Fibroblast of the conjunctiva (primary cell): ENCODE measurements around the gene RNF182.
"Not testable (repeated sequence)": the region's sequence is repeated elsewhere in the genome, so short reads cannot be mapped to it uniquely, and the experiment has no call there.

Experiments
- DNase-seq: peaks from one replicate; pipeline ENCODE4 v3.0.0-alpha.2; 2010; ENCODE audit warnings: low read depth

RNF182 gene

DNA sequence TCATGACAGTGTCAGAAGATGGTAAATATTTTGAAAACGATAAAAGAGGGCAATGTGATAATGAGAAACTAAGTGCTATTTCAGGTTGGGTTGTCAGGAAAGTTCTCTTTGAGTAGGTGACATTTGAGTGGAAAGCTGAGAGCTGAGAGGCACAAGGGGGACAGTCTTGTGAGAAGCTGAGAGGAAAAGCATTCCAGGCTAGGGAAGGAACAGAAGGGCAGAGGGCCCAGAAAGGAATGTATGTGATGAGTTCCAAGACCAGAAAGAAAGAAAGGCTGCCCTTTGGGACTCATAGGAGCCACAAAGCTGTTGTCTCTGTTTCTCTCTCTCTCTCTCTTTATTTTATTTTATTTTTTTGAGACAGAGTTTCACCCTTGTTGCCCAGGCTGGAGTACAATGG is 7.6 kb upstream of the RNF182 start:
- DNase-seq: no peak

DNA sequence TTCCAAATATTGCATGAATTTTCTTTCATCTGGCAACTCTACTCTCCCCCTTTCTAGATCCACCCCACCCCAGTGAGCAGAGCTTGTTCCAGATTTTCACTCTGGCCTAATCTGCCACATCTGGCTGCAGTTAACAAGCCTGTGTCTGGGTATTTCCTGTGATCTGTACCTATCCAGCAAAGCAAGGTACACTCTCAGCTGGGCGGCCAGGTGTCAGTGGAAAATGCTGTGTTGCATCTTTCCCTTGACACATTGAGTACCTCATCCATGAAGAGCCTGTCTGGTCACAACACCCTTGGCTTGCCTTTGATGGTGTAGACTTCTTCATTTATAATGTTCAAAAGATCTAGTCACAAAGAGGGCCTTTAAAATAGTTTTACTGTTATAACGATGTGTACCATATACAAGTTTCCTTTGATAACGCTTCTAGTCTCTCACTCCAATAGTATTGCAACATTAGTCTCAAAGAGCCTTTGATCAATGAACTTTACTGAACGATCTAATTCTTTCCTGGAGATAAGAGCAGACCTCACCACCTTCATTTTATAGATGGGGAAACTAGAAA is 6.0 kb upstream of the RNF182 start:
- DNase-seq: no peak

DNA sequence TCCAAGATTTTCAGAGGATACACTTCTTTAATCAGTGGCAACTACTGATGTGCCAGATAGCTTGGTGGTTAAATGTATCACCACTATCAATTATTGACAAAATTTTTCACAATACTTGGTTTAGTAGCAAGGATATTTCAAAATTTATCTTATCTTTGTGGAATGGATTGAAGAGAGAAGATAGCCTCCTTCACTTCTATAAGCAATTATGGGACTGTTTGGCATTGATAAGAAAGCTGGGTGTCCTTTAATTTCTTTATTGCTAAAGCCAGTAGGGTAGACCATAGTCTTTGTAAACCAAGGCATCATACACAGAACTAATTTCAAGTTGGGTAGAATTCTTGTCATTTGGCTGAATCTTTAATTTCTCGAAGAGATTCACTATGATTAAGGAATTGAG is 4.9 kb upstream of the RNF182 start:
- DNase-seq: no peak

DNA sequence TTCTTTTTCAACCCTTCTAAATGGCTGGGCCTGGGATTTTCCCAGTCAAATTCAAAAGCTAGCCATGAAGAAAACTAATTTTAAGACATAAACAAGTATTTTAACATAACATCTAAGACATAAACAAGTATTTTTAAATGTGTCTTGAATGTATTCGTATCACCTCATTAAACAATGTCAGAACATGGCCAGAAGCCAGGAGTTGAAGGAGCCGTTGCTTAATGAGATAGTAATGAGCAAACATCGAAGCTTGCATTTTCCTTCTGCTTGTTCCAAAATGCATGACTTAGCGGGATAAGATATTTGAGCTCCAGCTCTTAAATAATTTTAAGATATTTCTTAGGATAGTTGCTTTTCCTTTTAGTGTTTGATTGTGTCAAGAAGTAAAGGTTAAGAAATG is 4.2 kb upstream of the RNF182 start:
- no peak for DNase-seq

DNA sequence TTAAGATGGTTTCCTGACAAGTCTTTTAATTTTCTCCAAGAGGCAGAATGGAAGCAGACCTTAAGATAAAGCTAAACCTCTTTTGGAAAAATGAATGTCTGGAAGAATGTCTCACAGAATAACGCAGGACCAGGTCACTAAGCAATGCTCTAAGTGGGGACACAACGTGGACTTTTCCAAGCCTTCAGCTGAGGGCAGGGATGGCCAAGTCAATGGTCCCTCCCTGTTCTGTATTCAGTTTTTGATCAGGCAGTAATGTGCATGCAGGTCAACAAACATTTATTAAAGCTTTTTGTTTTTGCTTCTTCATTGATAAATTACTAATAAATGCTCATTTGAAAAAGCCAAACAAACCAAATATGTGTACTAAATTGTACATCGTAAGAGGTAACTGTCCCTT is 2.0 kb upstream of the RNF182 start:
- no peak for DNase-seq

DNA sequence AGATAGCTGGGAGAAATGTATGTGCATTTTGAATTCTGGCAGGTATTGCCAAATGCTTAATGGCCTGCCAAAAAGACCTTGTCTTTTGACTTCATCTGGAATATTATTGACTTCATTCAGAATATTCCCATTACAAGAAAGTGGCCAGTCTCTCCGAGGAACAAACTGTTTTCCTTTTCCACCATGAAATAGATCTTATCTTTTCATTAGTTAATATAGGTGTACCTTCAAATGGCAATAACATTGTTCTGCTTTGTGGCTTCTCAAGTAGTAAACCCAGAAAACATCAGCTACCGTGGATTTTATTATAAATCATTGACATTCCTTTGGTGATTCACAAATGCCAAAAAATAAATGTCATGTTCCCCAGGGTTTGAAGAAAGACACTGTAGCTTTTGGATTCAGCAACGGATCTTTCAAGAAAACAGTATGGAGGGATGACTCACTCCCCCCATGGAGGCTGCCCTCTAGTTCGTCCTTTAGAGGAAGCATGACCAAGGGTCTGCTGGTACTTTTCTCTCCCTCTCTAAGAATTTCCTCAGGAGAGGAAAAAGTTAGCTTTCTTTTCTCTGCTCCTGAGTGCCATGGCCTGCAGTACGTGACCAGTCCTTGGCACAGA is 1.1 kb upstream of the RNF182 start:
- DNase-seq: no peak

DNA sequence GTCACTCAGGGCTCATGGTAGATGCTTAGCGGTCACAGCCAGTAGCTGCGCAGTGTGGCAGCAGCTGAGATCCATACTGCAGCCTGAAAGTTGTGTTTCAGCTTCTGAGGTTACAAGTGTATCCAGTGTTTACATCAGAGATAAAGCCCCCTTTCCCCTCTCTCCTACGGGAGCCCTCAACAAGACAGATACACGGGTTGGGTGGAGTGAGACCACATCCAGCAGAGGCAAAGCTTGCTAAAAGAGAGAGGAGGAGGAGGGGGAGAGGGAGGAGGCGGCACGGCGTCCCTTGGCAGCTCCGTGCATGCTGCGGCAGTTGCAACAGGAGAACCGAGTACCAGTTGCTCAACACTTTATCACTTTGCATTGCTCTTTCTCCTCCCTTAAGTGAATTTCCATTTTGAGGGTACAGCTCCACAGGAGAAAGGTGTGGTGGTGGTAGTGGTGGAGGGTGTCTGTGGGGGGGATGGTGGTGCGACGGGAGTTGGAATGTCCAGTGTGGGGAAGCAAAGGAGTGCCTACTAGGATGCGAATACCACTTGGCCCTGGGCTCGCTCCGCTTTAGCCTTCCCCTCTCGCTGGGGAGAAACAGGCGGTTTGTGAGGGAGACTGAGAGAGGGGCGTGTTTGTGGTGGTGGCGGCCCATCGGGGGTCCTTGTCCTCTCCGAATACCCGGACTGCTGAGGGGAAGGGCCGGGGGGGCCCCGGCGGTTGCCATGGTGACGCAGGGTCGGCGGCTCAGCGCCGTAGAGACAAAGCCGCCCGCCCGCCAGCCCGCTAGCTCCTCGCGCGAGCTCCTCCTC is 405 bp upstream of the RNF182 start:
- DNase-seq: no peak

DNA sequence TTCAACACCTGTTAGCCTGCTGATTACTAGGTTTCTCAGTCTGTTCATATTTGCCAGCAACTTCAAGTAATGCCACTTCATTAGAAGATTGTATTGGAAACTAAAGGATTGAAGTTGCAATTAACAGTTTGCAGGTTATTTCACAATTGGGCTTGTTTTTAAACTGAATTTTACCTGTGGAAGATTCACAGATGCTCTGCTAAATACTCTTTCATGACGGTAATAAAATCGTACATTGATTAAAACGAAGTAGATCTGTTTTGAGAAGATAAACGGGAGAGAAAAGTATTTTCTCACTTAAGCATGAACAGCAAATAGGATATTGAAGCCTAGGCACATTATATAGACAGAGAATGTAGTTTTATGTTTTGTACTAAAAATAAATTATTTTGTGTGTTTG is 1.6 kb downstream of the RNF182 start:
- no peak for DNase-seq

DNA sequence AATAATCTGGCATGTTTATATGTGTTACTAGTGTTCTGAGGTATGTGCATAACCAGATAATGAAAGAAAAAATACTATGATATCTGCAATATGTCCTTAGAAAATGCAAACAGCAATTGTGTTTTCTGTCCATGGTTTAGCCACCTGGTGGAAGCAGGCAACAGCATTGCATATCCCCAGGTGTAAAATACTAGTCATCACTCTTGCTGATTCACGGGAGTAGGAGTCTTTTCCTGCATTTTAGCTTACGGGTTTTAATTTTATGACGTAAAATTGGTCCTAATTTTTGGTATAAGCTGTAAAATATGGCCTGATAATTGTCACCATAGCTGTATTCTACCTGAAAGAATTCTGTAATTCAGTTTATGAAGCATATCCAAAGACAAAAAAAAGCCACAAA is 2.5 kb downstream of the RNF182 start:
- no peak for DNase-seq

DNA sequence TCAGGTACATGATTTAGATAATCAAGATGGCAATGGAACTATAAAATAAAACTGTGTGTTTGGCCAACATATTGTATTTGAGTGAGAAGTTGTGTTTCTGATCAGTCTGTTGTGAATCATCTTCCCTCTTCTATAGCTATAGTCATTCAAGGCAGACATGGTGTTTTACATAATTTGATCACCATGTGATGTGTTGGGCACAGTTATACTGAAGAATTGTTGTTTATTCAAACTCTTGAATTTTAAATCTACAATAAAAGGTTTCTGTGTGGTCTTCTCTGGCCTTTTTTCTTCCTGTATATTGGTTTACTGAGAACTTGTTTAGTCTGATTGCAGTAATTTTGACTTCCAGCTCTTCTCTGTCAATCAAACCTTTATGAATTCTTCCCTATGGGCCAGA is 4.4 kb downstream of the RNF182 start:
- DNase-seq: no peak

DNA sequence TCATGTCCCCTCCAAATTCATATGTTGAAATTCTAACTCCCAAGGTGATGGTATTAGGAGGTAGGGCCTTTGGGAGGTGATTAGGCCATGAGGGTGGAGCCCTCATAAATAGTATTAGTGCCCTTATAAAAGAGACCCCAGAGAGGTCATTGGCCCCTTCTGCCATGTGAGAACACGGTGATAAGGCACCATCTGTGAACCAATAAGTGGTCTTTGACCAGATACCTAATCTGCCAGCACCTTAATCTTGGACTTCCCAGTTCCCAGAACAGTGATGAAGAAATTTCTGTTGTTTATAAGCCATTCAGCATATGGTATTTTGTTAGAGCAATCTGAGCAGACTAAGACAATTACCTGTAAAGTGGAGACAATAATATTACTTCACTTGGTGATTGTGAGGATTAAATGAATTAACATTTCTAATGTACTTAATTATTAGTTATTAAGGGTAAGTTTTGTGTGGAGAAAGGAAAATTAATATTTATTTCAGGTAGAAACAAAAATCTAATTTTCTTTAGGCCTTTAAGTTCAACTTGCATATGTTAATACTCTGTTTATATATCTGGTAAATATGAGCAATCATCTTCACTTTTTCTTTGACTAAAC is 7.1 kb downstream of the RNF182 start:
- DNase-seq: no peak

DNA sequence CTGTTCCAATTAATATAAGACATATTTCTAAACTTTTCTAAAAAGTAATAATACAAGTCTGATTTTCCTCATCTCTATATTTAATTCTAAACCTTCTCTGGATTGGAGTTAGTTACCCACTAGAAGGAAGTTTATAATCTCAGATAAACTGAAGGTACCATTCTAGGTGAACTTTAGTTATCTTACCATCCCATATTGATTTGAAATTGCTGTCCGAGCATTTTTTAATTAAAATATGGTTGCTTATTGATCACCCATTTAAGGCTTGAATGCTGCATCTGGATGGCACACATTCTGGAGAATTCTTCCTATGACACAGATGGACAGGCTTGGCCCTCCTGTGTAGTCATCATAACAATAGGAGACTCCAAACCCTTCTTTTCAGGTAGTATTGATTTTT is 8.0 kb downstream of the RNF182 start:
- DNase-seq: no peak

DNA sequence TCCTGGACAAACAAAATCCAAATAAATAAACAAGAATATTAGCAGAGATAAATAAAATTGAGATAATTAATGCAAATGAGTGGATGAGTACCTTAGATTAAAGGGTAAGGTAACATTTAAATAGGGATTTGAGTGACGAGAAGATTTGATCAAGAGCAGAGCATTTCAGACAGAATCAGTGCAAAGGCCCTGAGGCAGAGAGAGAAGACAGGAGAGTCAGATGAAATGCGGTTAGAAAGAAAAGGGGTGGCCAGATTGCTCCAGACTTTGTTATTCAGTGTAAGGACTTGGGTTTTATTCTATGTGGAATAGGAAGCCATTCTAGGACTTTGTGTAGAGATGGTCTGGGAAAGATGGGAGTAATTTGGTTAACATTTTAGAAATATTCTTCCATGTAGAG is 10.0 kb downstream of the RNF182 start:
- DNase-seq: no peak

DNA sequence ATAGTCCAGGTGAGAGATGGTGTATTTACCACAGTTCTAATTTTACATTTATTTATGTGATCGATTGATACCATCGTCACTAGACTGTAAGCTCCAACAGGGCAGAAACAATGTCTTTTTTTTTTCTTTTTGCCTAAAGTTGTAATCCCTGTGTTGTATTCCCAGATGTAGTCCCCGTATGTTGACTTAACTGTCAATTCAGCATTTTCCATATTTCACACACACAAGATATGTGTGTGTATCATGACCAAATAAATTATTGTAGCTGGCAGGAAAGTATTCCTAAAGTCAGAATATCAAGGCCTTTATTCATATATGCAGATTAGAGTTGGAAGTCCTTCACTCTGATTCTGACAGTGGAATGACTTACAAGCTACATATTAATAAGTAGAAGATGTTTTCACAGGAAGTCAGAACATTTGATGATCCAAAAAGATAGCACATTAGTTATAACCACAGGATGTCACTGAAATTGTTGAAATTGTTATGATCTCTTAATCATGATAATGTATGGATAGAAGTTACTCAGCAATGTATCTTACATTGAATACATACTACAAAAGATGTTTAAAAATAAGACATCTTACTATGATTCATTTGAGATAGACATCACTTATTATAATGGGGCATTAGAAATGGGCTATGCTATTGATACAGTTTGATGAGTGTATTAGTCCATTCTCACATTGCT is 10.6 kb downstream of the RNF182 start:
- DNase-seq: no peak

DNA sequence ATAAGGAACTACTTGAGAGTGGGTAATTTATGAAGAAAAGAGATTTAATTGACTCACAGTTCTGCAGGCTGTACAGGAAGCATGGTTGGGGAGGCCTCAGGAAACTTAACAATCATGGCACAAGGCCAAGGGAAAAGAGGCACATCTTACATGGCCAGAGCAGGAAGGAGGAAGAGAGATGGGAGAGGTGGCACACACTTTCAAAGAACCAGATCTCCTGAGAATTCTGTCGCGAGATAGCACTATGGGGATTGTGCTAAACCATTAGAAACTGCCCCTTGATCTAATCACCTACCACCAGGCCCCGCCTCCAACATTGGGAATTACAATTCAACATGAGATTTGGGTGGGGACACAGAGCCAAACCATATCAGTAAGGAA is 11.1 kb downstream of the RNF182 start:
- DNase-seq: not testable (repeated sequence)

DNA sequence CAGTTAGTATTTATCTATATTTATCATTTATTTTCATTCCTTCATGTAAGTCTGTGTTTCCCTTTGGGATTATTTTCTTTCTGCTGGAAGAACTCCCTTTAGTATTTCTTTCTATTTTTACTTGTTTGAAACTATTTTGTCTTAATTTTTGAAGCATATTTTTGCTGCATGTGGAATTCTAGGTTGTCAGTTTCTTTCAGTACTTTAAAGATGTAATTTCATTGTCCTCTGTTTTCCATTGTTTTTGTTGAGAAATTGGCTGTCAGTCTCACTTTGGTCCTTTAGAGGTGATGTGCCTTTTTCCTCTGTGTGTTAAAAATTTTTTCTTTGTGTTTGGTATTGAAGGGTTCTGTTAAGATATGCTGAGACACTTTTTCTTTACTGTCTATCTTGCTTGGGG is 17.1 kb downstream of the RNF182 start:
- no peak for DNase-seq

DNA sequence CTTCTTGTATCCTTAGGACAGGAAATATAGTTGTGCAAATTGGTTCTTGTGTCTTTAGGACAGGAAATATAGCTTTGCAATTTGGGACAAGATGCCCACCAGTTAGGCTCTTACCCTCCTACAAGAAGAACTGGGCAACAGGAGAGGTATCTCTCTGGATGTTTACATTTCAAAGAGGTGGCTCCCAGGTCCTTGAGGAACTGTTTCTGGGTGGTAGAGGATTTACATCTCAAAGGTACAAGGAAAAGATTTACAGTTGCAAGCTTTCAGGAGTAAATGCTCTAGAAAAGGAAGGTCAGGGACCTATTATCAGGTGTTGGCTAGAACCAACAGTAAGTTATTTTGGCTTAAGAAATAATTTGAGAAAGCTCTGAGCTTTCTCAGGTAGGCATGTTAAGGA is 19.2 kb downstream of the RNF182 start:
- no peak for DNase-seq

DNA sequence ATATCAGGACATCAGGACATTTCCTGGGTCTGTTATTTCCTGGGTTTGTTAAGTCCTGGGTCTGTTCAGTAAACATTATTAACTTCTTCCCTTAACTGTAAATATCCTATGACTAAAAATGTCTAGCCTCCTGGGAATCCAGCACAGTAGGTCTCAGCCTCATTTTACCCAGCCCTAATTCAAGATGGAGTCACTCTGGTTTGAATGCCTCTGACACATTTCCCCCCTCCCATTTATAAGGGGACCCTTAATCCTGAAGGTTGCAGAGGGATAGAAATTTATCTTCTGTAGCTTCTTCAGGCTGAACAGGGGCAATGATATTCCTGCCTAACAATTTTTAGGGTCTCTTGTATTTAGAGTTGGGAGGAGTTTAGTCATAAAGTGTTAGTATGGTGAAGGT is 21.8 kb downstream of the RNF182 start:
- no peak for DNase-seq

DNA sequence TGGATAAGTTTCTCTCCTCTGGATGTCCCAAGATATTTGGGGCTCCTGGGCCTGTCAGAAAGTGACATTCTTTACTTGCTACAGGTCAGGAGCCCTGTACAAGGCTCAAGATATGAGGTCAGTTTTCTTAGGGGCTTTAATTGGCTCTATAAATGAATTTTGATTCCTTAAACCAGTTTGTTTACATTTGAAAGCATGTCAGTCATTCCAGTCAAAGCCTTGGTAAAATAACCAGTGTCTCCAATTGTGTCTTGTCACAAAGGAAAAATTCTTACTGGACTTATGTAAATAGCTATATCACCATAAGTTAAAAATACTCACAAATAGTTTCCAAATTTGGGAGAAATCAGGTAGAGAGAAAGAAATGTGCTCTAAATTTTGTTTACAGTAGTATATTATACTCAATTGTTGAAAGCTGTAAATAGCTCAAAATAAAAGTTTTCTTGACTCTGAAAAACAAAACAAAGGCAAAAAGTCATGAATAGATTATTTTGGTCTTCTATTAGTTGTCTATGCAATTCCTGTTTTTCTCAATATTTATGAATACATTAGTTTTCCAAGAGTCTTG is 22.9 kb downstream of the RNF182 start:
- DNase-seq: no peak

DNA sequence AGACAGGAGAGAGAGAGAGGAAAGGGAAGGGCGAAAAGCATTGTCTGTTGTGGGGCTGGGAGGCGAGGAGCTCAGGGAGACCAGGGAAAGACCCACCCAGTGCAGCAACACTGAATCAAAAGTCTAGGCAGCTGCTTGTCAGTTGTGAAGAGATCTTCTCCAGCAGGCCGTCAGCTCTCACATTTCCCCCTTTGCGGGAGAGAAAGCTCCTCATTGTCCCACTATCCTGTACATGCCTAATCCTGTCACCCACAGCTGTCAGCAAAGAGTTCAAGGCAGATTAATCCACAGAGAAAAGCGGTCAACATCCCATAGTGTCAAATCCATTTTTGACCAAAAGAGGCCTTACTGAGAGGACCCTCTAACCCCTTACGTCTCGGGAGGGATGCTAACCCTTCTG is 27.3 kb downstream of the RNF182 start:
- DNase-seq: no peak

DNA sequence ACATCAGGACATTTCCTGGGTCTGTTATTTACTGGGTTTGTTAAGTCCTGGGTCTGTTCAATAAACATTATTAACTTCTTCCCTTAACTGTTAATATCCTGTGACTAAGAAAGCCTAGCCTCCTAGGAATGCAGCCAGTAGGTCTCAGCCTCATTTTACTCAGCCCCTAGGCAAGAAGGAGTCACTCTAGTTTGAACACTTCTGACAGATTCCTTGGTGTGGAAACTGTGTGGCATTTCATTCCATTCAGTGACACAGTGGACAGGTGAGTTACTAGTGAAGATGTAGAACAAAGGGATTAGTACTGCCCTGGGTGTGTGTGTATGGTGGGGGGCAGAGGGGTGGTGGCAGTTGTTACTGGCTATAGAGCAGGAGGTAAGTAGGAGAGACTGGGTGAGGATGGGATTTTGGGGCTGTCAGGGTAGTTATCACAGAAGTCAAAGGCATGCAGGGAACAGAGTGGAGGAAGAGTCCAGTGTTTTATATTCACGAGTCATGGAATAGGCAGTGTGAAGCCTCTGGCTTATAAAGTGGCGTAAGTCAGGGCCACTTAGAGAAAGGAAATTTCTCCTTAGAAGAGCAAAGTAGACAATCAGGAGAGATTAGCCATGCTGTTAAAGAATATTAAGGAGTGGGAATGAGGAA is 28.4 kb downstream of the RNF182 start:
- DNase-seq: no peak

DNA sequence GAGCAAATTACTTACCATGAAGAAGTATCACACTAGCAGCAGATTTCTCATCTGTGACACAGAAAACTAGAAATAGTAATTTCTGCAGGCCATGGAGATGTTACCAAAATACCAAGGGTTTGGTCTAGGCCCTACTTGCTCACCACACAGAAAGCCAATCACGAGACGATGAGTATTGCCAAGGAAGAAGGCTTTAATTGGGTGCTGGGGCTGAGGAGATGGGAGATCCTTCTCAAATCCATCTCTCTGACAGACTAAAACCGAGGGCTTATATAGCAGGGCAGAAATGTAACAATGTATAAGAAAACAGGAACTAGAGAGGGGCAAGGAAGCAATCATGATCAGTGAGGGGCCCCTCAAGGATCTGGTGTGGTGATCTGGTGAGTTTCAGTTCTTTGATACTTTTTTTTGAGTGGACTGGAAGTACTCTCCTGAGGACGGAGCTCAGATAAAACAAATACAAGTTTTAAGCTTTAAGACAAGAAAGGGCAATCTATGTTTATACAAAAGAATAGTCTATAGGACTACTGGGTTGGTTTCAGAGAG is 40.9 kb downstream of the RNF182 start:
- no peak for DNase-seq
